Choroid plexus epithelial cell (primary cell): ENCODE results near the gene RPTOR.

Experiments used
- DNase-seq: peaks from one replicate; pipeline ENCODE4 v3.0.0-alpha.2; 2010; ENCODE audit warnings: low read depth
- H3K4me3 ChIP-seq: 2 replicates; pipeline ENCODE4 v1.5.1; 2011; ENCODE audit warnings: low read depth, mild to moderate bottlenecking, control low read depth, low read length, moderate library complexity
- CTCF ChIP-seq: conservative IDR thresholded peaks from 2 replicates; pipeline ENCODE4 v1.5.1; 2011; ENCODE audit warnings: low read depth, mild to moderate bottlenecking, control low read depth, inconsistent platforms, low read length, moderate library complexity

The RPTOR gene

GRCh38 chr17:80818871-80819270 is 274.2 kb downstream of the RPTOR start:
- DNase-seq: no peak
- no peak for TF ChIP-seq CTCF
- H3K4me3 ChIP-seq: no peak overlapping the region

- H3K4me3 ChIP-seq: no peak overlapping the region
- TF ChIP-seq CTCF: no peak
- DNase-seq: no peak
Observed at GRCh38 chr17:80819422-80820164, 275.0 kb downstream of the RPTOR start.

- no peak for DNase-seq
- no peak for TF ChIP-seq CTCF
- no peak overlapping the region for H3K4me3 ChIP-seq
Observed at GRCh38 chr17:80820331-80820730, 275.7 kb downstream of the RPTOR start.

DNA sequence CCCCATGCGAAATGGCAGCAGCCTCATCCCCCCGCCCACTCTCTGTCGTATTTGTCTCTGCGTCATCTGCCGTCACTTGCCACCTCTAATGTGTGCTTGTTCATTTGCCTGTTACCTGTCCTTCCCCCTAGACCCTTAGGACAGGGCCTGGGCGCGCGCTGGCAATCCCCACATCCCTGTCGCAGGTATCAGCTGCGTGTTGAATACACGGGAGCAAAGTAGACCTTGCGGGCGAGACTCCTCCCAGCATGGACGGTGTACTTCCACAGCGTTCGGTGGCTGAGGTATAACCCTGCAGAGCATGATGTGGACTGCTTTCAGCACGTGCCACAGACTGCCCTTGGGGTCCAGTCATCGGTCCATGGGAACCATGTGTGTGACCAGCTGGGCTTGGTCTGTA is 276.9 kb downstream of the RPTOR start:
- H3K4me3 ChIP-seq: no peak overlapping the region
- DNase-seq: no peak
- TF ChIP-seq CTCF: no peak

DNA sequence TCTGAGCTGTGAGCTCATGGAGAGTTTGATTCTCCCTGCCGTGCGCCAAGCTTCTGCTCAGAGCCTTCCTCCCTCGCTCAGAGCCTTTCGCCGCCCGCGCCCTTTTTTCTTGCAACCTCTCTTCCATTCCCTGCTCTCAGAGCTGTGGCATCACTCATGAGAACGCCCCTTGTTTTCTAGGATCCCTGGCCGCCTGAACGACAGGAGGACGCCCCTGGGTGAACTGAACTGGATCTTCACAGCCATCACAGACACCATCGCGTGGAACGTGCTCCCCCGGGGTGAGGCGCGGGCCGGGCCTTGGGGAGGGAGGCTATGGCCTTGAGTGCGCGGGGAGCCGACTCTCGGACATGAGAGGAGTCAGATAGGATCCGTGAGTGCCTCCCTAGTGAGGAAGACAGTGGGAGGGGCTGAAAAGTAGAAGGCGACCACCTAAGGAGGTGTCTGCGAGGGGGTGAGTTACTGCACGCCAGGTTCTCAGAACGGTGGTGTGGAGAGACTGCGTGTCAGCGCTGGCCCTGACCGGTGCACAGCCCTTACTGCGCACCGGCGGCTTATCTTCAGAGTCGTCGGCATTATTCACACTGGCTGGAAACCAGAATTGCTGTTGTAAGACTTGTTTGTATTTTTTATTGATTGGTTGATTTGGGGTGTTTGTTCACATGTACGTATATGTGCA is 277.5 kb downstream of the RPTOR start:
- no peak overlapping the region for H3K4me3 ChIP-seq
- TF ChIP-seq CTCF: no peak
- DNase-seq: no peak

DNA sequence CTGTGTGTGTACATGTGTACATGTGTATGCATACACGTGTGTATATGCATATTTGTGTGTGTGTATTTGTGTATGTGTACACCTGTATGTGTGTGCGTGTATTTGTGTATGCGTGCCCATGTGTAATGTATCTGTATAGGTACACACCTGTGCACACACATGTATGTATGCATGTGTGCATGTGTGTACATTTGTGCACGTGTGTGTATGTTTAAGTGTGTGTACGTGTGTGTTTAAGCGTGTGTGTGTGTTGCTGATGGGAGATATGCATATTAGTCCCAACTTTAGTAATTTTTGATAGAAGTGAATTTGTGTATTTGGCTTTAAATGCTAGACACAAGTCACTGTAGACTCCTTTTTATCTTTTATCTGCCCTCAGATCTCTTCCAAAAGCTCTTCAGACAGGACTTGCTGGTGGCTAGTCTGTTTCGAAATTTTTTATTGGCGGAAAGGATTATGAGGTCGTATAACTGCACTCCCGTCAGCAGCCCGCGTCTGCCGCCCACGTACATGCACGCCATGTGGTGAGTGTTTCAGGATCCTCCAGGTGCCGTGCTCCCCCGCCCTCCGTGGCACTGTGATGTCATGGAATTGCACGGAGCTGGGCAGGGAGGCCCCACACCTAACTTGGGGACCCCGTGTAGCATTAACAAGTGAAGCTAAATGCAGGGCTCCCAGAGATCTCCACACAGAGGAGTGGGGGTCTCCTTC is 278.2 kb downstream of the RPTOR start:
- H3K4me3 ChIP-seq: no peak overlapping the region
- DNase-seq: no peak
- TF ChIP-seq CTCF: no peak
